Esophagus muscularis mucosa (tissue), 4 donors: ENCODE results near the gene LRR1. TPM values are rescaled to one million over a fixed set of nuclear protein-coding genes. Genes with fewer than 3 reads are reported as not detected.

ENCODE experiments used
- DNase-seq: peaks from one replicate; pipeline ENCODE4 v3.0.0-alpha.2; 2017; ENCODE audit errors: extremely low spot score
- H3K27ac ChIP-seq, 4 donors: fragments of 200-600 bp; sonication (generic); replicated peaks in 1 of 4; 1 replicate in 3 of 4; 2 replicates in 1 of 4; pipeline ENCODE4 v1.5.1; 2016 to 2019; ENCODE audit warnings: mild to moderate bottlenecking in 1 of 4
- H3K27me3 ChIP-seq, 4 donors: fragments of 200-600 bp; sonication (generic); one replicate each; pipeline versions ENCODE4 v1.5.1 to v1.6.0; 2016 to 2019
- H3K36me3 ChIP-seq, 4 donors: fragments of 200-600 bp; sonication (generic); one replicate each; pipeline ENCODE4 v1.5.1; 2016 to 2019
- H3K4me1 ChIP-seq, 4 donors: fragments of 200-600 bp; sonication (generic); one replicate each; pipeline ENCODE4 v1.5.1; 2016 to 2019
- H3K4me3 ChIP-seq, 4 donors: fragments of 200-600 bp; sonication (generic); 1 replicate in 2 of 4; 2 replicates in 2 of 4; pipeline ENCODE4 v1.5.1; 2016 to 2019; ENCODE audit warnings: mild to moderate bottlenecking in 4 of 4, moderate library complexity in 1 of 4
- H3K9me3 ChIP-seq, 4 donors: fragments of 200-600 bp; sonication (generic); 1 replicate in 3 of 4; 2 replicates in 1 of 4; pipeline ENCODE4 v1.5.1; 2016 to 2019
- EP300 ChIP-seq: sonication (generic); formaldehyde crosslinking; IDR thresholded peaks from one replicate; pipeline ENCODE4 v1.6.1; 2017; ENCODE audit warnings: antibody characterized with exemption
- POLR2A ChIP-seq: fragments of 450-650 bp; IDR thresholded peaks from one replicate; pipeline ENCODE4 v1.6.1; 2017; ENCODE audit warnings: antibody characterized with exemption, moderate library complexity, mild to moderate bottlenecking, low read depth
- POLR2AphosphoS5 ChIP-seq, 2 donors: sonication (generic); formaldehyde crosslinking; IDR thresholded peaks; one replicate each; pipeline ENCODE4 v1.6.1; 2017; ENCODE audit warnings: antibody characterized with exemption in 2 of 2
- WGBS: methylation state at CpG from one replicate; pipeline ENCODE4 v1.1.5; 2018; 5-methylcytosine and 5-hydroxymethylcytosine counted together
- intact Hi-C: fragments of 100-400 bp; cut with DNase I; formaldehyde crosslinking; loops from one replicate; pipeline ENCODE4 v1.15.1; 2023
- total RNA-seq, 4 donors: library from RNA; depleted of rRNA; stranded (reverse); fragments of >200 nt; gene quantifications; one replicate each; pipeline versions ENCODE4 v1.1.0 to v1.2.1, GENCODE V29; 2016
- TF ChIP-seq, protein P1 (sequence below), 3 experiments: fragments of 200-600 bp in 2 of 3; fragments of 450-650 bp in 1 of 3; sonication (generic) in 2 of 3; IDR thresholded peaks; one replicate each; pipeline ENCODE4 v1.5.1; 2017 to 2019; ENCODE audit warnings: antibody characterized with exemption in 3 of 3, mild to moderate bottlenecking in 2 of 3, moderate library complexity in 1 of 3

Gene LRR1
- total RNA-seq, 4 donors from 2014 or later, result 8.6 to 17.8 (median 10.3) TPM

DNA sequence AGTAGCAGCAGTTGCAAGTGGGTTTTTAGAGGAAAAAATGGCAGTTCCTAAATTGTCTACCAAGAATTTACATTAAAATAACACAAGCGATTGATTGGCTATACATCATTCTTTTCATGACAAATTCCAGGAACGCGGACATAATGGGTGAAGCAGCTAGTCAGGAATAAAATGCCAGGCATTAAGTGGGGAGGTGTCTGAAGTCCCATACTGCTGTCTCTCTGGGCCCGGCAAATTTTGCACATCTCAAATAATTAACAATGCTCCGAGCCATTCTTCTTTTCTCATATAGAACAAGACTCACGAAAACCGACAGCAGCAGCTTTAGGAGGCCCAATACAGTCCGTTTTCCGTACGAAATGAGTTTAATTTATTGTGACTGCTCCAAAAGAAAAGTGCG lies 21.0 kb downstream of the LRR1 start:
- DNase-seq, result no peak
- Histone ChIP-seq H3K27ac (peak overlapping the region; percentile 91 to 95 (median 92)), H3K36me3 (peaks cover 0 to 23% (median 16%) of the 10 kb centered on the region in 4 donors), H3K4me1 (peaks cover 30 to 48% (median 46%) of the 10 kb centered on the region in 4 donors), H3K27me3 (no peaks in the 10 kb centered on the region), H3K4me3 (peak overlapping the region; percentile 72 to 85 (median 80)), H3K9me3 (no peaks in the 10 kb centered on the region)
- 2% methylated on average over 11 of the region's 11 CpGs for WGBS
- intact Hi-C loops, result no loop called here
- TF ChIP-seq POLR2A (no peak), POLR2AphosphoS5 (IDR thresholded peaks at IDR 0.05) (no peak), EP300 (no peak)
- TF ChIP-seq, protein P1, sequence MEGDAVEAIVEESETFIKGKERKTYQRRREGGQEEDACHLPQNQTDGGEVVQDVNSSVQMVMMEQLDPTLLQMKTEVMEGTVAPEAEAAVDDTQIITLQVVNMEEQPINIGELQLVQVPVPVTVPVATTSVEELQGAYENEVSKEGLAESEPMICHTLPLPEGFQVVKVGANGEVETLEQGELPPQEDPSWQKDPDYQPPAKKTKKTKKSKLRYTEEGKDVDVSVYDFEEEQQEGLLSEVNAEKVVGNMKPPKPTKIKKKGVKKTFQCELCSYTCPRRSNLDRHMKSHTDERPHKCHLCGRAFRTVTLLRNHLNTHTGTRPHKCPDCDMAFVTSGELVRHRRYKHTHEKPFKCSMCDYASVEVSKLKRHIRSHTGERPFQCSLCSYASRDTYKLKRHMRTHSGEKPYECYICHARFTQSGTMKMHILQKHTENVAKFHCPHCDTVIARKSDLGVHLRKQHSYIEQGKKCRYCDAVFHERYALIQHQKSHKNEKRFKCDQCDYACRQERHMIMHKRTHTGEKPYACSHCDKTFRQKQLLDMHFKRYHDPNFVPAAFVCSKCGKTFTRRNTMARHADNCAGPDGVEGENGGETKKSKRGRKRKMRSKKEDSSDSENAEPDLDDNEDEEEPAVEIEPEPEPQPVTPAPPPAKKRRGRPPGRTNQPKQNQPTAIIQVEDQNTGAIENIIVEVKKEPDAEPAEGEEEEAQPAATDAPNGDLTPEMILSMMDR (IDR thresholded peaks at IDR 0.05), result no peak

DNA sequence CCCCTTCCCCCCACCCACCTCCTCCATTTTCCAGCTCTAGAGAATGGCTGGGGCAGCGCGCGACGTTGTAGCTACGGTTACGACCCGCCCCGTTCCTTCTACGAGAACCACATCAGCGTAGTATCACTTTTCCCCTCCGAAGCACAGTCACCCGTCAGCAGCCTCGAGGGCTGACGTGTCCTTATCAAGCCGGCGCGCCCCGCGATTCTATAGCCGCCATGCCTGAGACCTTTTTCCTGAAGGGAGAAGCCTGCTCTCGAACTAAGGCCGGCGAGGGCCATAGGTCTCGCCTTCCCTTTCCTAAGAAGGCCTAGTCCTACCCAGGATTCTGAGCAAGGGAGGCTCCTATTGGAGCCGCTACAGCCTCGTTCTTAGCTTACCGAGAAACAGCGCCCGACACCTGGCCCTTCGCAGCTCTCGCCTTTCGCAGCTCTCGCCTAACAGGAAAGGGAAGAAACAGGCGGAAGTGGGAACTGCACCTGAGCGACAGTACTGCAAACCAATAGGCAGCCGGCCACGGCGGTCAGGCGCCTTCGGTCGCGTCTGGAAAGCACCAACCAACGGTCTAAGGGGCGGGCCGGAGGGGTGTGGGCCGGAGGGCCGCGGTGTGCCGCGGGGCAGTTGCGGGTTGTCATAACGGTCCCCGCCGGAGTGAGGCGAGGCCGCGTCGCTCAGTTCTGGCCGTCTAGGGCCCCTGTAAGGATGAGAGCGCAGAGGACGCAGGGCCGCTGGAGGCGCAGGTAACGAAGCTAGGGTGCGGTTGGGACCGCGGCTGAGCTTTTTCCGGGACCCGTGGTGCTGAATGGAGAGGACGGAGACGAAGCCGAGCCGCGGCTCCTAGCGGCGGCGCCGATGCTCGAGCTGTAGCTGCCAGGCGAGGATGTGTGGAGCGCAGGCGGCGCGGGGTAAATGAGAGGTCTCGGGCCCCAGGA lies 21.7 kb downstream of the LRR1 start, which contains the start of the genes MGAT2 and RPL36AL:
Gene MGAT2 (plus strand): TSS at position 618 of the 932 bp plus-strand sequence. CDS start 470 bp downstream, outside the sequence.
Gene RPL36AL (minus strand): TSS at position 445 of the 932 bp plus-strand sequence. CDS start 1,522 bp downstream, outside the sequence.
- under 1% methylated on average over 65 of the region's 85 CpGs for WGBS
- H3K4me3 ChIP-seq, result peak within 1 kb of the TSS; percentile 72 to 85 (median 80)
- H3K9me3 ChIP-seq, result no peaks in the 10 kb centered on the region
- H3K27ac ChIP-seq, result peak within 1 kb of the TSS; percentile 91 to 95 (median 92)
- intact Hi-C loops, result no loop called here
- H3K4me1 ChIP-seq, result peaks cover 30 to 48% (median 46%) of the 10 kb centered on the region in 4 donors
- peak; percentile 99 for DNase-seq
- TF ChIP-seq POLR2A (peak; percentile 89), POLR2AphosphoS5 (IDR thresholded peaks at IDR 0.05) (peak; percentile 97 to 99), EP300 (no peak)
- TF ChIP-seq, protein P1 (IDR thresholded peaks at IDR 0.05), result peak; percentile 8 to 24 (median 13)
- no peaks in the 10 kb centered on the region for H3K27me3 ChIP-seq
- H3K36me3 ChIP-seq, result peaks cover 0 to 25% (median 17%) of the 10 kb centered on the region in 4 donors

DNA sequence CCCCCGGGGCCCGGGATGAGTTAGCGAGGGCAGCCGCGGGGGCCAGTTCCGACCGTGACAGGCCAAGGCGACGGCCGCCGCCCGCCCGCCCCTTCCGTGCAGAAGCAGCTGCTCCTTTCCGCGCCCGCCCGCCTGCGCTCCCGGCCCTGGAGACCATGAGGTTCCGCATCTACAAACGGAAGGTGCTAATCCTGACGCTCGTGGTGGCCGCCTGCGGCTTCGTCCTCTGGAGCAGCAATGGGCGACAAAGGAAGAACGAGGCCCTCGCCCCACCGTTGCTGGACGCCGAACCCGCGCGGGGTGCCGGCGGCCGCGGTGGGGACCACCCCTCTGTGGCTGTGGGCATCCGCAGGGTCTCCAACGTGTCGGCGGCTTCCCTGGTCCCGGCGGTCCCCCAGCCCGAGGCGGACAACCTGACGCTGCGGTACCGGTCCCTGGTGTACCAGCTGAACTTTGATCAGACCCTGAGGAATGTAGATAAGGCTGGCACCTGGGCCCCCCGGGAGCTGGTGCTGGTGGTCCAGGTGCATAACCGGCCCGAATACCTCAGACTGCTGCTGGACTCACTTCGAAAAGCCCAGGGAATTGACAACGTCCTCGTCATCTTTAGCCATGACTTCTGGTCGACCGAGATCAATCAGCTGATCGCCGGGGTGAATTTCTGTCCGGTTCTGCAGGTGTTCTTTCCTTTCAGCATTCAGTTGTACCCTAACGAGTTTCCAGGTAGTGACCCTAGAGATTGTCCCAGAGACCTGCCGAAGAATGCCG lies 22.6 kb downstream of the LRR1 start:
- Histone ChIP-seq H3K36me3 (peaks cover 0 to 30% (median 18%) of the 10 kb centered on the region in 4 donors), H3K27ac (peak overlapping the region; percentile 91 to 95 (median 92)), H3K4me1 (peaks cover 30 to 48% (median 46%) of the 10 kb centered on the region in 4 donors), H3K4me3 (peak overlapping the region; percentile 72 to 85 (median 80)), H3K27me3 (no peaks in the 10 kb centered on the region), H3K9me3 (no peaks in the 10 kb centered on the region)
- TF ChIP-seq POLR2A, result no peak
- no peak for TF ChIP-seq EP300
- TF ChIP-seq POLR2AphosphoS5 (IDR thresholded peaks at IDR 0.05), result no peak
- TF ChIP-seq, protein P1 (IDR thresholded peaks at IDR 0.05), result no peak
- peak; percentile 93 for DNase-seq
- intact Hi-C loops, result no loop called here
- 19% methylated on average over 10 of the region's 65 CpGs for WGBS

DNA sequence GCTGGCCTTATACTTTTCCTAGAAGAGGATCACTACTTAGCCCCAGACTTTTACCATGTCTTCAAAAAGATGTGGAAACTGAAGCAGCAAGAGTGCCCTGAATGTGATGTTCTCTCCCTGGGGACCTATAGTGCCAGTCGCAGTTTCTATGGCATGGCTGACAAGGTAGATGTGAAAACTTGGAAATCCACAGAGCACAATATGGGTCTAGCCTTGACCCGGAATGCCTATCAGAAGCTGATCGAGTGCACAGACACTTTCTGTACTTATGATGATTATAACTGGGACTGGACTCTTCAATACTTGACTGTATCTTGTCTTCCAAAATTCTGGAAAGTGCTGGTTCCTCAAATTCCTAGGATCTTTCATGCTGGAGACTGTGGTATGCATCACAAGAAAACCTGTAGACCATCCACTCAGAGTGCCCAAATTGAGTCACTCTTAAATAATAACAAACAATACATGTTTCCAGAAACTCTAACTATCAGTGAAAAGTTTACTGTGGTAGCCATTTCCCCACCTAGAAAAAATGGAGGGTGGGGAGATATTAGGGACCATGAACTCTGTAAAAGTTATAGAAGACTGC lies 23.4 kb downstream of the LRR1 start:
- H3K9me3 ChIP-seq, result no peaks in the 10 kb centered on the region
- H3K36me3 ChIP-seq, result peaks cover 0 to 29% (median 17%) of the 10 kb centered on the region in 4 donors
- TF ChIP-seq EP300 (no peak), POLR2A (no peak), POLR2AphosphoS5 (IDR thresholded peaks at IDR 0.05) (no peak)
- TF ChIP-seq, protein P1 (IDR thresholded peaks at IDR 0.05), result no peak
- peak overlapping the region in 2 of 4 donors; percentile 91 to 94 for H3K27ac ChIP-seq
- intact Hi-C loops, result no loop called here
- H3K4me3 ChIP-seq, result peak overlapping the region; percentile 72 to 85 (median 80)
- 75% methylated on average over 3 of the region's 3 CpGs for WGBS
- DNase-seq, result no peak
- H3K27me3 ChIP-seq, result no peaks in the 10 kb centered on the region
- H3K4me1 ChIP-seq, result peaks cover 30 to 48% (median 46%) of the 10 kb centered on the region in 4 donors
